Measurements from ENCODE around the gene PSG11.
"Not testable (repeated sequence)": the region's sequence is repeated elsewhere in the genome, so short reads cannot be mapped to it uniquely, and the experiment has no call there.

The PSG11 gene

GRCh38 chr19:43026369-43026768 lies at the start of gene PSG11:
Gene PSG11, minus strand, starts transcription at chr19:43026469. Its CDS starts 97 bp downstream, at chr19:43026372.
- not testable (repeated sequence) for DNase-seq (ENCODE audit: low read depth in 2 of 2)

- not testable (repeated sequence) for DNase-seq (ENCODE audit: low read depth in 2 of 2)
Observed at GRCh38 chr19:43062418-43062817, 36.1 kb upstream of the PSG11 start.

- not testable (repeated sequence) for DNase-seq (ENCODE audit: low read depth in 2 of 2)
Observed at GRCh38 chr19:43061326-43061725, 35.1 kb upstream of the PSG11 start.

GRCh38 chr19:43060254-43060653 lies 34.0 kb upstream of the PSG11 start:
- DNase-seq (ENCODE audit: low read depth in 2 of 2) = not testable (repeated sequence)

- not testable (repeated sequence) for DNase-seq (ENCODE audit: low read depth in 2 of 2)
Observed at GRCh38 chr19:43059482-43059881, 33.2 kb upstream of the PSG11 start.

GRCh38 chr19:43058440-43058839 lies 32.2 kb upstream of the PSG11 start:
- DNase-seq (ENCODE audit: low read depth in 2 of 2) = not testable (repeated sequence)

- DNase-seq (ENCODE audit: low read depth in 2 of 2) = not testable (repeated sequence)
Observed at GRCh38 chr19:43047966-43048365, 21.7 kb upstream of the PSG11 start.

- DNase-seq (ENCODE audit: low read depth in 2 of 2) = not testable (repeated sequence)
Observed at GRCh38 chr19:43046578-43046977, 20.3 kb upstream of the PSG11 start.

GRCh38 chr19:43043492-43044180 lies 17.4 kb upstream of the PSG11 start:
- DNase-seq (ENCODE audit: low read depth in 2 of 2) = not testable (repeated sequence)

- not testable (repeated sequence) for DNase-seq (ENCODE audit: low read depth in 2 of 2)
Observed at GRCh38 chr19:43031645-43032044, 5.4 kb upstream of the PSG11 start.

GRCh38 chr19:43028866-43029265 lies 2.6 kb upstream of the PSG11 start:
- DNase-seq (ENCODE audit: low read depth in 2 of 2) = no peak

- DNase-seq (ENCODE audit: low read depth in 2 of 2) = not testable (repeated sequence)
Observed at GRCh38 chr19:43027985-43028384, 1.7 kb upstream of the PSG11 start.

- DNase-seq (ENCODE audit: low read depth in 2 of 2) = not testable (repeated sequence)
Observed at GRCh38 chr19:43027061-43027460, 792 bp upstream of the PSG11 start.

- not testable (repeated sequence) for DNase-seq (ENCODE audit: low read depth in 2 of 2)
Observed at GRCh38 chr19:43022098-43022497, 4.2 kb downstream of the PSG11 start.

- DNase-seq (ENCODE audit: low read depth in 2 of 2) = not testable (repeated sequence)
Observed at GRCh38 chr19:43021629-43022028, 4.6 kb downstream of the PSG11 start.

- DNase-seq (ENCODE audit: low read depth in 2 of 2) = not testable (repeated sequence)
Observed at GRCh38 chr19:43019588-43019987, 6.7 kb downstream of the PSG11 start.

- DNase-seq (ENCODE audit: low read depth in 2 of 2) = not testable (repeated sequence)
Observed at GRCh38 chr19:43005841-43006240, 20.4 kb downstream of the PSG11 start.

- not testable (repeated sequence) for DNase-seq (ENCODE audit: low read depth in 2 of 2)
Observed at GRCh38 chr19:43004846-43005245, 21.4 kb downstream of the PSG11 start.

GRCh38 chr19:43003634-43004033 lies 22.6 kb downstream of the PSG11 start:
- DNase-seq (ENCODE audit: low read depth in 2 of 2) = not testable (repeated sequence)

GRCh38 chr19:43002948-43003347 lies 23.3 kb downstream of the PSG11 start:
- DNase-seq (ENCODE audit: low read depth in 2 of 2) = not testable (repeated sequence)

GRCh38 chr19:42996161-42996560 lies 30.1 kb downstream of the PSG11 start:
- DNase-seq (ENCODE audit: low read depth in 2 of 2) = not testable (repeated sequence)

- not testable (repeated sequence) for DNase-seq (ENCODE audit: low read depth in 2 of 2)
Observed at GRCh38 chr19:42992029-42992604, 34.2 kb downstream of the PSG11 start.

GRCh38 chr19:42989851-42990250 lies 36.4 kb downstream of the PSG11 start:
- DNase-seq (ENCODE audit: low read depth in 2 of 2) = no peak
